HT1080 (cell line): ENCODE data around the gene TRIP13. TPM values are rescaled to one million over a fixed set of nuclear protein-coding genes. Genes with fewer than 3 reads are reported as not detected.

Experiments
- DNase-seq: peaks from one replicate; pipeline ENCODE4 v3.0.0-alpha.2; 2015; ENCODE audit warnings: low read depth
- total RNA-seq: library from RNA; depleted of rRNA; stranded (reverse); fragments of >200 nt; shearing (Covaris generic); gene quantifications from 2 replicates; pipeline ENCODE4 v1.2.3, GENCODE V29; 2014; rRNA removed

TRIP13 gene
- total RNA-seq, 1 experiment from 2014 or later: 220 TPM

DNA sequence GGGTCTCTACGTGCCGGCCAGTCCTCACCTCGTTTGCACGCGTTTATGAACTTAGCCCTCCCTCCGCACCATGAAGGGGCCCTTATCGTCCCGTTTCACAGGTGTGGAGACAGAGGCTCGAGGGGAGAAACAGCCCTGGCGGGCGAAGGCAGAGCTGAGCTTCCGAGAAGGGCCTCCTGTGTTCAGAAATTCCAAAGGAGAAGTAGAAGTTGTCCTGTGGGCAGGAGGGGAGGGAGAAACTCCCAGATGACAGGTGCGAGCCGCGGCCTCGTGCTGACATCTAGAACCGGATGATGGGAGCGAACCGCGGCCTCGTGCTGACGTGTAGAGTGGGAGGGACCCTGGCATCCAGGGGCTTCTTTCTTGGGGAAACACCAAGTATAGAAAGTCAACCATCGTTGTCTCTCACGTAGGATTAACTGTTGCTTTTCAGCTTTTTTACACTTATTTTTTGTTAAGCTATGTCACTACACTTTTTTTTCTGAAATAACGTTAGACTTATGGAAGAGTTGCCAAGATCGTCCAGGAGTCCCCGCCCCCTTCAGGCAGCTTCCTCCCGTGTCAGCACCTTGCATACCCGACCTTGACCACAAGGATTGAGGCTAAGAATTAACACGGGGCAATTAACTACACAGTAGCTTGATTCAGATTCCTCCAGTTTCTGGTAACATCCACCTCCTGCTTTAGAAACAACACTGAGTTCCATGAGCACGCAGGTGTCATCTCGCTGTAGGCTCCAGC, 73.1 kb downstream of the TRIP13 start:
- no peak for DNase-seq

DNA sequence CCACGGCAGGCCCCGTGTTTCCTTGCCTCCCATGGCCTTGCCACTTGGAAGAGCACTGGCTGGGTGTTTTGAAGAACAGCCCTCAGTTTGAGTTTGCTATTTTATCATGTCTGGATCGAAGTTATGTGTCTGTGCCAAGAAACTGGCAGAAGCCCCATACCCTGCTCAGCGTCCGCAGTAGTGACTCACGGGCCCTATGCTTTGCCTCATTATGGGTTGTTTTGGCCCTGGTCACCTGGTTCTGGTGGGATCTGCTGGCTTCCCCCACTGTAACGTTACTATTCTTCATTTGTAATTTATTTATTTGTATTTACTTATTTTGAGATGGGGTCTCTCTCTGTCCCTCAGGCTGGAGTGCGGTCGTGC, 73.6 kb downstream of the TRIP13 start:
- DNase-seq: no peak

DNA sequence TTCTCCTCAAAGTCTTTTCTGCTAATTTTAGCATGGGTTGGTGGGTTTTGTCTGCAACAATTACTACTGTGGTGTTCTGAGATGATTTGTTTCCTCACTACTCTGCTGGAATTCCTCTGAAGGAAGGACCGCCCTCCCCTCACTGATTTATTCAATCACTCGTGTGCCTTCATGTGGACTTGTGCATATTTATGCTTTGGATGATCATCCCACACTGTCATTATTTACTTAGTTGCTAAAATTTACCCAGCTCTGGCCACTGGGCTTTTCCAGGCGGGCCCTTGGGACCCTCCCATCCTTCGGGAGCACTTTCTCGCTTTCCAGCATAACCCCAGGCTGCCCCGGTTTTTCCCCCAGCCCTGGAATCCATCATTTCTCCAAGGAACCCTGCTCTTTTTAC, 74.3 kb downstream of the TRIP13 start:
- DNase-seq: no peak

Other genes starting within 250 kb of the TRIP13 start
- gene TPPP, start 199.5 kb upstream of the TRIP13 start, total RNA-seq: 0.18 and 0.37 TPM in 2 replicates
- 0.40 TPM in 1 of 2 replicates, not detected in the other for gene ZDHHC11B, start 108.2 kb upstream of the TRIP13 start, total RNA-seq
- gene ZDHHC11, start 41.9 kb upstream of the TRIP13 start, total RNA-seq: 5.3 and 6.9 TPM in 2 replicates
- gene BRD9, start 83 bp upstream of the TRIP13 start, total RNA-seq: 49.2 and 52.7 TPM in 2 replicates
- not detected in 2 replicates for gene NKD2, start 115.9 kb downstream of the TRIP13 start, total RNA-seq
- gene SLC12A7, start 219.2 kb downstream of the TRIP13 start, total RNA-seq: 2.2 and 2.4 TPM in 2 replicates